ENCODE results near the gene WDR46. TPM values are rescaled to one million over a fixed set of nuclear protein-coding genes. Genes with fewer than 3 reads are reported as not detected.

WDR46 gene
- total and polyA plus RNA-seq, 8 donors, result 17.7 to 96.8 (median 27.5) TPM

DNA sequence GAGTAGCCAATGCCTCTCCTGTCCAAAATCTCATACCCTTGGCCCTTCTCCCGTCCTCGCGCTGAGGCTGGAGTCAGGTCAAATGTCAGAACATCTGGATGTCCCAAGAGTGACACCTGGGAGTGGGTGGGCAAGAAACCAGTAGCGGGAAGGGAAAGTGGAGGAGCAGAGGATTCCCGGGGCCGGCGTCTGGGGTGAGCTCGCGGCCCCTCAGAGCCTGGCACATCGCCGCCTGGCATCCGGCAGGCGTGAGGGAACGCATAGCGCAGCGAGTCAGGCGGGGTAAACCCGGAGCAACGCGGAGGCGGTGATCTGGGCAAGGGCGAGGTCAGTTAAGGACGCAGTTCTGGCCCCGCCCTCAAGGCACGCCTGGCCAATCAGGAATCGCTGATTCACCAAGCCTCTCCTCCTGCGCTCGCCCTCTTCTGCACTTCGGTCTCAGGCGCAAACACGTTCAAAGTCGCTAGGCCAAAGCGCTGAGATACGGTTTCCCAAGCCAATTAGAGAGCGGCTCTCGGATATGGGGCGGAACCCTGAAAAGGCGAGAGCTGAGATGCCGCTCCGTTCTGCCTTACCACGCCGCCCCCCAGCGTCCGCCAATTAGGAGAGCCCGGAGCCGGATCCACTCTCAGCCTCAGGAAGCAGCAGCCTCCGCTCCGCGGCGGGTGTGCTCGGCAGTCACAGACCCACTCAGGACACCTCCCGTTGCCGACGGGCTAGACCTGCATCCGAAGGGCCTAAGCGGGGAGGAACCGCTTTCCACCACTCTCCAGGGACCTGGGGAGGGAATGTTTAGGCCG, 39.9 kb downstream of the WDR46 start:
- Histone ChIP-seq H3K4me3 (peak overlapping the region; percentile 24 to 54 (median 38)), H3K27ac (peak overlapping the region; percentile 73 to 87 (median 82)), H3K4me1 (peaks cover 0 to 6% (median 0%) of the 10 kb centered on the region in 3 donors), H3K36me3 (peaks cover 0 to 3% (median 0%) of the 10 kb centered on the region in 3 donors), H3K9me3 (no peaks in the 10 kb centered on the region), H3K27me3 (no peaks in the 10 kb centered on the region)
- ATAC-seq (peak; percentile 92 to 97 (median 94)), FAIRE-seq (peak; percentile 89), DNase-seq (peak; percentile 91 to 99 (median 98))
- TF ChIP-seq, protein P1, sequence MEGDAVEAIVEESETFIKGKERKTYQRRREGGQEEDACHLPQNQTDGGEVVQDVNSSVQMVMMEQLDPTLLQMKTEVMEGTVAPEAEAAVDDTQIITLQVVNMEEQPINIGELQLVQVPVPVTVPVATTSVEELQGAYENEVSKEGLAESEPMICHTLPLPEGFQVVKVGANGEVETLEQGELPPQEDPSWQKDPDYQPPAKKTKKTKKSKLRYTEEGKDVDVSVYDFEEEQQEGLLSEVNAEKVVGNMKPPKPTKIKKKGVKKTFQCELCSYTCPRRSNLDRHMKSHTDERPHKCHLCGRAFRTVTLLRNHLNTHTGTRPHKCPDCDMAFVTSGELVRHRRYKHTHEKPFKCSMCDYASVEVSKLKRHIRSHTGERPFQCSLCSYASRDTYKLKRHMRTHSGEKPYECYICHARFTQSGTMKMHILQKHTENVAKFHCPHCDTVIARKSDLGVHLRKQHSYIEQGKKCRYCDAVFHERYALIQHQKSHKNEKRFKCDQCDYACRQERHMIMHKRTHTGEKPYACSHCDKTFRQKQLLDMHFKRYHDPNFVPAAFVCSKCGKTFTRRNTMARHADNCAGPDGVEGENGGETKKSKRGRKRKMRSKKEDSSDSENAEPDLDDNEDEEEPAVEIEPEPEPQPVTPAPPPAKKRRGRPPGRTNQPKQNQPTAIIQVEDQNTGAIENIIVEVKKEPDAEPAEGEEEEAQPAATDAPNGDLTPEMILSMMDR (IDR thresholded peaks at IDR 0.05), result no peak
- intact Hi-C loops (cut with DNase I), result loop anchor here in 2 of 3 donors (5.0 kb wide), 2 partner anchors 87 to 237 kb away; no protein-coding TSS in a partner anchor
- WGBS, 2 donors, result 0% methylated on average over 48 to 58 of the region's 58 CpGs

DNA sequence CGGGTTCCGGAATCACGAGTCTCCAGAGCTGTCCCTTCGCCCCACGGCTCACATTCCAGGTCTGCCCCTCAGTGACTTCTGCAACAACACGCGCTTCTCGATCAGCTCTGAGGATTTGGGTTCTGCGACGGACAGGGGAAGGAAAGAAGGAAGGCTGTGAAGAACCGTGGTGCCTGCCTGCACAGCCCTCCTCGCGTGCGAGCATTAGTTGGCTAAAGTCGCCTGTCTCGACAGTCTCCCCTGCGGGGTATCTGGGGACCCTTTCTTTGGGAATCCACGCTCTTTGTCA, 40.5 kb downstream of the WDR46 start:
- DNase-seq (no peak), FAIRE-seq (no peak), ATAC-seq (peak; percentile 10 to 21 (median 18))
- Histone ChIP-seq H3K36me3 (peaks cover 0 to under 1% (median 0%) of the 10 kb centered on the region in 3 donors), H3K4me3 (peak overlapping the region; percentile 6 to 54 (median 34)), H3K27me3 (no peaks in the 10 kb centered on the region), H3K9me3 (no peaks in the 10 kb centered on the region), H3K27ac (peak overlapping the region; percentile 61 to 82 (median 72)), H3K4me1 (peaks cover 0 to 6% (median 0%) of the 10 kb centered on the region in 3 donors)
- WGBS, 2 donors, result 0 to 1% methylated on average over 18 of the region's 18 CpGs
- intact Hi-C loops (cut with DNase I), result loop anchor here in 2 of 3 donors (5.0 kb wide), 2 partner anchors 86 to 236 kb away; no protein-coding TSS in a partner anchor
- TF ChIP-seq, protein P1 (IDR thresholded peaks at IDR 0.05), result peak in 1 of 4 donors; percentile 7

DNA sequence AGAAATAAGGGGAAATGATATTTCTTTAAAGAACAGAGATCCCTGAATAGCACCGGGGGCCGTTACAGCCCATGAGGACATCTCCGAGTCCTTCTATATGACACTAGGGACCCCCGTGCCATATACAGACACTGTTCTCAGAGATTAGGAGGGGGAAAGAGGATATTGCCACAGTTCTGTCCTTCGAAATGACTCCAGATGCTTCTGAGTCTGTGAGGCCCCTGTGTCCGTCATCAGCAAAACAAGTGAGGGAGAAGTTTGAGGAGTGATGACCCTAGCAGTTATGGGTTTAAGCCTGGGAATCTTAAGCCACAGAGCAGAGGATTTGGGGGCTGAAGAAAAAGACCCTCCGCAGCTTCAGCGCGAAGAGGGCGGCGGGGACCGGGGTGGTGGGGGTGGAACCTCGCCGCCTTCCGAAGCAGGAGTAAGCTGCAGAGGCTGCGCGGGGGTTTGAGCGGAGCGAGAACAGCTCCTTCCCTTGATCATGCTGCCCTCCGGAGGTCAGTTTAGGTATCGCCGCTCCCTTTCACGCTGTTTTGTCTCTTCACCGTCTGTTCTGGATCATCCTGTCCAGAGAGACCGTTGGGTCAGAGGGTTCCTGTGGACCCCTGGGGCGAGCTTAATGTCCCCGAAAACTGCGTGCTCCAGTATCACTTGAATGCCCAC, 40.9 kb downstream of the WDR46 start:
- FAIRE-seq (no peak), DNase-seq (peak; percentile 80 to 98 (median 92)), ATAC-seq (peak; percentile 75 to 91 (median 80))
- Histone ChIP-seq H3K27ac (peak overlapping the region; percentile 61 to 82 (median 72)), H3K4me3 (peak overlapping the region; percentile 6 to 54 (median 34)), H3K27me3 (no peaks in the 10 kb centered on the region), H3K36me3 (no peaks in the 10 kb centered on the region), H3K4me1 (peaks cover 0 to 6% (median 0%) of the 10 kb centered on the region in 3 donors), H3K9me3 (no peaks in the 10 kb centered on the region)
- intact Hi-C loops (cut with DNase I), result loop anchor here in 2 of 3 donors (5.0 kb wide), 2 partner anchors 86 to 236 kb away; no protein-coding TSS in a partner anchor
- 4 to 7% methylated on average over 24 to 28 of the region's 28 CpGs for WGBS, 2 donors
- TF ChIP-seq, protein P1 (IDR thresholded peaks at IDR 0.05), result peak; percentile 90 to 97 (median 96)

DNA sequence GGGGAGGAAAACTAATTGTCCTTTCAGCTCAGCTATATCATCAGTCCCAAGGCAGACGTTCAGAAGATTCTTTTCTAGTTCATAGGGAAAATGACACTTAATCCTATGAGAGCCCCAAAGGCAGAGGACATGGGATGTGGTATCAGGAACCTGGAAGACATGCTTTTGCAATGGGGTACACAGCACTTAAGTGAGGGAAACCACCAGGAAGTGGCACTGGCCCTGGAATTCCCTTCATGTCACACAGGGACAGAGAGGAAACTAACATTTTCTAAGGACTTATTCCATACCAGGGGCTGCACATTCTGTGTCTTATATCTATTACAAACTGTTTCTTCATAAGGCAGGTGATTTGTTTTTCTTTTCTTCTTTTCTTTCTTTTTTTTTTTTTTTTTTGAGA, 45.6 kb downstream of the WDR46 start:
- Histone ChIP-seq H3K4me3 (no peak overlapping the region), H3K36me3 (no peaks in the 10 kb centered on the region), H3K4me1 (no peaks in the 10 kb centered on the region), H3K27me3 (no peaks in the 10 kb centered on the region), H3K27ac (no peak overlapping the region), H3K9me3 (no peaks in the 10 kb centered on the region)
- no peak for DNase-seq
- 19 to 20% methylated on average over 1 of the region's 1 CpG for WGBS, 2 donors
- TF ChIP-seq, protein P1 (IDR thresholded peaks at IDR 0.05), result no peak
- intact Hi-C loops (cut with DNase I), result no loop called here
- no peak for FAIRE-seq
- no peak for ATAC-seq
